Kidney tubule cell (primary cell): ENCODE results near the gene CDC5L.
A peak's percentile ranks its signal among the peaks of the same experiment; 100 is the strongest.

Source experiments
- DNase-seq: peaks from one replicate; pipeline ENCODE4 v3.0.0-alpha.2; 2018; ENCODE audit warnings: low spot score

Gene CDC5L

GRCh38 chr6:44453146-44453545, 65.6 kb downstream of the CDC5L start:
- DNase-seq = peak; percentile 48

DNA sequence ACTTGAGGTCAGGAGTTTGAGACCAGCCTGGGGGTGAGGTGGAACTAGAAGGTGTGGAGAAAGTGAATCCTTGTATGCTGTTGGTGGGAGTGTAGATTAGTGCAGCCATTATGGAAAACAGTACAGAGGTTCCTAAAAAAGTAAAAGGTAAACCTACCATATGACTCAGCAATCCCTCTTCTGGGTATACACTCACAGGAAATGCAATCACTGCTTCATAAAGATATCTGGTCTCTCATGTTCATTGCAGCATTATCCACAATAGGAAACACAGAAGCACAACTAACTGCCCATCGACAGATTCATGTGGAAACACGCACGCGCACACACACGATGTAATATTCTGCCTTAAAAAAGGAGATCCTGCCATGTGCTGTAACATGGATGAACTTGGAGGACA, 66.7 kb downstream of the CDC5L start:
- DNase-seq = no peak

GRCh38 chr6:44456070-44456965, 68.8 kb downstream of the CDC5L start:
- DNase-seq = peak; percentile 67

DNA sequence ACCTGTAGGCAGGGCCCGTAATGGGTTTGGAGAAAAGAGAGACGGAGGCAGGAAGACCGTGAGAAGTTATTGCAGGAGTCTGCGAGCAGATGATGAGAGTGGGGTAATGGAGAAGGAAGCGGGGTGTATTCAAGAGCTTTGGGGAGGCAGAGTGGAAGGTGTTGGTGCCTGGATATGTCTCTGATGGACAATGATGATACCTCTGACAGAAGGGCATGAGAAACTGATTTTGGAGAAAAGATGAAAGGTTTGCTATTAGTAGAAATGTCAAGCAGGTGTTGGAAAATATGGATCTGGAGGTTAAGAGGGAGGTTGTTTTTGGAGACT, 69.4 kb downstream of the CDC5L start:
- DNase-seq = no peak

DNA sequence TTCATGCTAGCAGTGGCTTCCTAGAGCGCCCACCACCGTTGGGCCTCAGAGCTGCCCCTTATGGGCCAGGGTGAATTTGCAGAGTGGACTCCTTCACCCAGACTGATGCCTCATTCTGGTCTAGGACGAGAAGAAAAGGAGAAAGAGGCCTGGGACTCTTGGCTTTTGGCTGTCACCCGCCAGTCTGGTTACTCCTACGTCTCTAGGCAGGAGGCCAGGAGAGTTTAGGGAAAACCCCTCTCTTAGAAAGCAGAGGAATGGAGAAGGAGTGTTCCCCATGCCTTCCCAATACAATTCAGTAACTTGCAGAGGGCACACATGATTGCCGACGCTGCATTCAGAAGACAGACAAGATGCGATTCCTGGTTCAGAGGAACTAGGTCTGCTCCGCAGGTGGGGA, 70.1 kb downstream of the CDC5L start:
- DNase-seq = no peak

- DNase-seq = no peak
These were observed 71.0 kb downstream of the CDC5L start for GRCh38 chr6:44458551-44458950.

- DNase-seq = no peak
These were observed 74.8 kb downstream of the CDC5L start for GRCh38 chr6:44462335-44462734.

- DNase-seq = peak; percentile 38
These were observed 75.6 kb downstream of the CDC5L start for GRCh38 chr6:44462797-44463727.

- DNase-seq = no peak
These were observed 76.4 kb downstream of the CDC5L start for GRCh38 chr6:44463728-44464450.

DNA sequence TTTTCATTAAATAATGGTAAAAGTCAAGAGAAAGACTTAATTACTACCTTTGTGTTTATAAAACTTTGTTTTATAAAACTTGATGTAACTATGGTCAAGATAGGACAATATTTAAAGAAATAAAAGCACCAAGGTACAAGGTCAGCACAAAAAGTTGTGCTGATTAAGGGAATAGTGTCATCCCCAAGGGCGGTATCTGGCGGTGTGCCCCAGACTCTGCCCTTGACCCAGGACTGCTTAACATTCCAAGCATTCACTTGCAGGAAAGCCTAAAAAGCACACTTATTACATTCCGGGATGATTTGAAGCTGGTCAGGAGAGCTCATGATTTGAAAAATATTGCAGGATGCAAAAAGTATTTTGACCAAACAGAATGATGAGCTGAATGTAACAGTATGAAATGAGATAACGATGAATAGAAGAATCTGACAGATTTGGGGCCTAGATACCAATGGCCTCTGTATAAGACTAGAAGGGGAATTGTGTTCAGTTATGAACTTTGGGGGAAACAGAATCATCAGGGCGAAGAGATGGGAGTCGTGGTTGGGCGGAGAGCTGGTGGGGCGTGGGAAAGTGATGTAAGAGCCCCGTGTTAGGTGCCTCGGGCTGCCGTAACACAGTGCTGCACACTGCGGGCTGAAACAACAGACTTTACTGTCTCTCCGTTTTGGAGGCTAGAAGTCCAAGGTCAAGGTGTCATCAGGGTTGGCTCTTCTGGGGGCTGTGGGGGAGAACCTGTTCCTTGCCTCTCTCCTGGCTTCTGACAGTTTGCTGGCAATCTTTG, 77.2 kb downstream of the CDC5L start:
- peak; percentile 43 for DNase-seq

DNA sequence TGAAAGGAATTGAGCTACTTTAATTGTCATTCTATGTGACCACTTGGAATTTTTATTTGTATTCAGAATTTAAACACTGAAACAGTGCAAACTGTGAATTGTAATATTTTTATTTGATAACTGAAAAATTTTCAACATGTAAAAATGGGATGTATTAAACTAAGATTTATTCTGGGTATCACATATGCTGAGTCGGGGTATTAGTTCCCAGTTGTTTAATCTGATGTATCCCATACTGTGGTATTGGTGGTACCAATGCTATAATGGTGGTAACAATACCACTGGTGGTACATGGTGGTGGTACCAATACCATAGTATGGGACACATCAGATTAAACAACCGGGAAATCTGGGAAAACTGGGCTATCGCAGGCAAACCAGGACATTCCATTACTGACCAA, 79.4 kb downstream of the CDC5L start:
- DNase-seq = no peak

DNA sequence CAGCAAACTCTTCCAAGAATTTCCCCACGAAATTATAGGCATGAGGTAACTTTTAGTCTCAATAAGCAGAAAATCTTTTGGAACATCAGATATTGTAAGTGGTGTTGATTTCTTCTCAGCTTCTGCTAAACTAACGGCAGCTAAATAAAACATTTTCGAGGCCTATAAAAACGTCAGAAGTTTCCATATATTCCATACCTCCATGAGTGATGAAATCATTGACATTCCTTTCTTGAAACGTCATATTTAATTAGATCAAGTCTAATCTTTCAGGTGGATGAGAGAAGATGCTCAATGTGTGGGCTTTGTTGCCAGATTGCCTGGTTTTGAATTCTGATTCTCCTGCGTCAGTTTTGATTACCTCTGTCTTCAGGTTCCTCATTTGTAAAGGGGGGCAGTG, 81.3 kb downstream of the CDC5L start:
- no peak for DNase-seq

DNA sequence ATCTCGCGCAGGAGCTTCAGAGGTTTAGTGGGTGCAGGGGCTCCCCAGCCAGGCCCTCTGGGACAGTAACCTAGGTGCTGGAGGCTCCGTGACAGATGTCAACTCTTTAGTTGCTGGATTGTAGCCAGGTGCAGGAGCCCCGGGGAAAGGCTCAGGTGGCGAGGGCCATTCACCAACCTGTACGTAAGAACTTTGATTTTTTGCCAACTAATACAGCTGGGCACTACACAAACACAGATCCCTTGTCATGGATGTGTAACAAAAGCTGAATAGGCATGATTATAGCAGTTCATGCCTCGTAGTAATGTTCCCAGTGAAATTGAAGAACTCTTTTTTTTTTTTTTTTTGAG, 82.6 kb downstream of the CDC5L start:
- DNase-seq = no peak

- no peak for DNase-seq
These were observed 83.2 kb downstream of the CDC5L start for GRCh38 chr6:44470746-44471145.

GRCh38 chr6:44471271-44471981, 83.9 kb downstream of the CDC5L start:
- no peak for DNase-seq

DNA sequence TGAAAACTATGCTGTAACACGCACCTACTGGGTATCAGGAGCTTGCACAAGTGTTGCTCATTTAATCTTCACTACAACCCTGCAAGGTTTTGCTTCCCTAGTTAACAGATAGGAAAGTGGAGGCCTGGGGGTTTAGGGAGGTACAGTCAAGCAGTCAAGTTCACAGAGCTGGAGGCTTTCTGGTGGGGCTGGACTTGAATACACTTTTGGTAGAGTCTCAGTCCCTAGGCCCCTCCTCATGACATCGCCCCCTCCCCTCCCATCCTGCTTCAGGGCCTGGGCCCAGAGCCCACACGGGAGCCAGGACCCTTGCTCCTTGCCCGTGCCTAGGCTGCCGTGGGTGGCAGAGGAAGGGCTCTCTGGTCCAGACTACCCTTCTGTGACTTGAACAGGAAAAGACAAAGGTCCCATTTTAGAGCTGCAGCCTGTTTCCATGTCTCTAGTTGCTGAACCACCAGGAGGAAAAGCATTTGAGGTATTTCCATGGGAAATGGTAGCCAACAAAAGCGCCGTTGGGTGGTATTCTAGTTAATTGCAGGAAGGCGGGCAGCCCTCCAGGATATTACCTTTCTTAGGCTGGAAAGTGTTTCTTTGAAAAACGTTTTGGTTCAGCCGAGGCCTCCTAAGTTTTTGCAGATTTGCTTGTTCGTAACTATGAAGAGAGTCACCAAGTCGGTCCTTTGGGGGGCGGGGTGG, 84.9 kb downstream of the CDC5L start:
- DNase-seq = no peak

- DNase-seq = no peak
These were observed 86.1 kb downstream of the CDC5L start for GRCh38 chr6:44473393-44474189.

- DNase-seq = no peak
These were observed 86.7 kb downstream of the CDC5L start for GRCh38 chr6:44474190-44474631.

GRCh38 chr6:44474643-44475042, 87.1 kb downstream of the CDC5L start:
- no peak for DNase-seq

GRCh38 chr6:44475417-44475778, 87.9 kb downstream of the CDC5L start:
- no peak for DNase-seq
